ENCODE measurements around the gene IP6K2. TPM values are rescaled to one million over a fixed set of nuclear protein-coding genes. Genes with fewer than 3 reads are reported as not detected.

The IP6K2 gene
- total and polyA plus RNA-seq, 2 of the 13 experiments (the other 11 are each of a cell fraction or from before 2014, with no cell fraction given) = 85.5 to 112 TPM

DNA sequence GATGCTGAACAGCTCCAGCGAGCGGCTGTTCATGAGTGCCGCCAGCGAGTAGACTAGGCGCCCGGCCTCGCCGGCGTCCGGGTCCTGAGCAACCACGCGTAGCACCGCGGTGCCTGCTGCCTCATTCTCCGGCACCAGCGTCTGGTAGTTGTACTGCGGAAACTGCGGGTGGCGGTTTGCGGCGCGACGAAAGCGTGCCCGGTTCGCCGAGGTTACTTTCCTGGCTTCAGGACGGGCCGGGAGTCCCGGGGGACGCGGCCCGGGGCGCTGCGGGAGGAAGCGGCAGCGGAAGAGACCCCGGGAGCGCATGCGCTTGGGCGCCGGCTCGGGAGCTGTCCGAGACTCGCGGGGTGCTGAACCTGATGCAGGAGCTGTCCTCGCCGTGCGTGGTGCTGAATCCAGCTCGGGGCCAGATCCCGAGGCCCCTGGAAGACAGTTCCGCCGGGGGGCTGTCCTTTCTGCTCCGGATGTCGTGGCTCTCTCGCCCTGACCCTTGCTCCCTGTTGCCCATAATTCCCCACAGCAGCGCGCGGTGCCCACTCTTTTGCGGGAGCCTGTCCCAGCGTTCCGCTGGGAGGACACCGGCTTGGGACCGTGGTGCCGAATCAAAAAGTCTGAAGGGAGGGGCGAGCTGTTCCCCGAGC is 55.4 kb downstream of the IP6K2 start (continued):
- TF ChIP-seq, protein P1, sequence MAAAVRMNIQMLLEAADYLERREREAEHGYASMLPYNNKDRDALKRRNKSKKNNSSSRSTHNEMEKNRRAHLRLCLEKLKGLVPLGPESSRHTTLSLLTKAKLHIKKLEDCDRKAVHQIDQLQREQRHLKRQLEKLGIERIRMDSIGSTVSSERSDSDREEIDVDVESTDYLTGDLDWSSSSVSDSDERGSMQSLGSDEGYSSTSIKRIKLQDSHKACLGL (CRISPR knock-in tag; IDR thresholded peaks at IDR 0.05) = peak; percentile 100
- TF ChIP-seq GFI1 (CRISPR knock-in tag; IDR thresholded peaks at IDR 0.05; ENCODE audit: borderline replicate concordance) = peak; percentile 97
- TF ChIP-seq, protein P2, sequence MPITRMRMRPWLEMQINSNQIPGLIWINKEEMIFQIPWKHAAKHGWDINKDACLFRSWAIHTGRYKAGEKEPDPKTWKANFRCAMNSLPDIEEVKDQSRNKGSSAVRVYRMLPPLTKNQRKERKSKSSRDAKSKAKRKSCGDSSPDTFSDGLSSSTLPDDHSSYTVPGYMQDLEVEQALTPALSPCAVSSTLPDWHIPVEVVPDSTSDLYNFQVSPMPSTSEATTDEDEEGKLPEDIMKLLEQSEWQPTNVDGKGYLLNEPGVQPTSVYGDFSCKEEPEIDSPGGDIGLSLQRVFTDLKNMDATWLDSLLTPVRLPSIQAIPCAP (CRISPR knock-in tag; IDR thresholded peaks at IDR 0.05; ENCODE audit: low read depth) = peak; percentile 99
- TF ChIP-seq XRCC5 (optimal IDR thresholded peaks at IDR 0.05; ENCODE audit: low read length) = peak; percentile 88
- TF ChIP-seq, protein P3, sequence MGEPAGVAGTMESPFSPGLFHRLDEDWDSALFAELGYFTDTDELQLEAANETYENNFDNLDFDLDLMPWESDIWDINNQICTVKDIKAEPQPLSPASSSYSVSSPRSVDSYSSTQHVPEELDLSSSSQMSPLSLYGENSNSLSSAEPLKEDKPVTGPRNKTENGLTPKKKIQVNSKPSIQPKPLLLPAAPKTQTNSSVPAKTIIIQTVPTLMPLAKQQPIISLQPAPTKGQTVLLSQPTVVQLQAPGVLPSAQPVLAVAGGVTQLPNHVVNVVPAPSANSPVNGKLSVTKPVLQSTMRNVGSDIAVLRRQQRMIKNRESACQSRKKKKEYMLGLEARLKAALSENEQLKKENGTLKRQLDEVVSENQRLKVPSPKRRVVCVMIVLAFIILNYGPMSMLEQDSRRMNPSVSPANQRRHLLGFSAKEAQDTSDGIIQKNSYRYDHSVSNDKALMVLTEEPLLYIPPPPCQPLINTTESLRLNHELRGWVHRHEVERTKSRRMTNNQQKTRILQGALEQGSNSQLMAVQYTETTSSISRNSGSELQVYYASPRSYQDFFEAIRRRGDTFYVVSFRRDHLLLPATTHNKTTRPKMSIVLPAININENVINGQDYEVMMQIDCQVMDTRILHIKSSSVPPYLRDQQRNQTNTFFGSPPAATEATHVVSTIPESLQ (CRISPR knock-in tag; conservative IDR thresholded peaks at IDR 0.05) = peak; percentile 100
- peak; percentile 100 for TF ChIP-seq SAFB2 (CRISPR knock-in tag; IDR thresholded peaks at IDR 0.05; ENCODE audit: borderline replicate concordance, low read depth)
- no peak for TF ChIP-seq SRSF4 (IDR thresholded peaks at IDR 0.05; ENCODE audit: low read depth, low read length, poor library complexity, severe bottlenecking)
- TF ChIP-seq, protein P4, sequence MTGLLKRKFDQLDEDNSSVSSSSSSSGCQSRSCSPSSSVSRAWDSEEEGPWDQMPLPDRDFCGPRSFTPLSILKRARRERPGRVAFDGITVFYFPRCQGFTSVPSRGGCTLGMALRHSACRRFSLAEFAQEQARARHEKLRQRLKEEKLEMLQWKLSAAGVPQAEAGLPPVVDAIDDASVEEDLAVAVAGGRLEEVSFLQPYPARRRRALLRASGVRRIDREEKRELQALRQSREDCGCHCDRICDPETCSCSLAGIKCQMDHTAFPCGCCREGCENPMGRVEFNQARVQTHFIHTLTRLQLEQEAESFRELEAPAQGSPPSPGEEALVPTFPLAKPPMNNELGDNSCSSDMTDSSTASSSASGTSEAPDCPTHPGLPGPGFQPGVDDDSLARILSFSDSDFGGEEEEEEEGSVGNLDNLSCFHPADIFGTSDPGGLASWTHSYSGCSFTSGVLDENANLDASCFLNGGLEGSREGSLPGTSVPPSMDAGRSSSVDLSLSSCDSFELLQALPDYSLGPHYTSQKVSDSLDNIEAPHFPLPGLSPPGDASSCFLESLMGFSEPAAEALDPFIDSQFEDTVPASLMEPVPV (CRISPR knock-in tag; IDR thresholded peaks at IDR 0.05) = peak; percentile 100
- peak; percentile 100 for TF ChIP-seq EEA1 (CRISPR knock-in tag; IDR thresholded peaks at IDR 0.05; ENCODE audit: borderline replicate concordance)
- peak; percentile 94 for TF ChIP-seq ZNF292 (CRISPR knock-in tag; IDR thresholded peaks at IDR 0.05; ENCODE audit: borderline replicate concordance, low read depth)
- TF ChIP-seq AHR (CRISPR knock-in tag; IDR thresholded peaks at IDR 0.05) = peak; percentile 100
- TF ChIP-seq ATF1 (CRISPR knock-in tag; IDR thresholded peaks at IDR 0.05) = 0 out of 2 replicates have a peak, but pooled peaks have one; percentile 39
- TF ChIP-seq SIN3B (IDR thresholded peaks at IDR 0.05; ENCODE audit: low read length) = peak; percentile 79; the same call in 1 of the 2 replicates
- TF ChIP-seq, protein P5, sequence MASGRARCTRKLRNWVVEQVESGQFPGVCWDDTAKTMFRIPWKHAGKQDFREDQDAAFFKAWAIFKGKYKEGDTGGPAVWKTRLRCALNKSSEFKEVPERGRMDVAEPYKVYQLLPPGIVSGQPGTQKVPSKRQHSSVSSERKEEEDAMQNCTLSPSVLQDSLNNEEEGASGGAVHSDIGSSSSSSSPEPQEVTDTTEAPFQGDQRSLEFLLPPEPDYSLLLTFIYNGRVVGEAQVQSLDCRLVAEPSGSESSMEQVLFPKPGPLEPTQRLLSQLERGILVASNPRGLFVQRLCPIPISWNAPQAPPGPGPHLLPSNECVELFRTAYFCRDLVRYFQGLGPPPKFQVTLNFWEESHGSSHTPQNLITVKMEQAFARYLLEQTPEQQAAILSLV (CRISPR knock-in tag; IDR thresholded peaks at IDR 0.05; ENCODE audit: borderline replicate concordance) = peak; percentile 100
- TF ChIP-seq SRSF1 (optimal IDR thresholded peaks at IDR 0.05; ENCODE audit: low read depth, low read length) = peak; percentile 93
- peak; percentile 100 for TF ChIP-seq ZNF737 (CRISPR knock-in tag; IDR thresholded peaks at IDR 0.05; ENCODE audit: borderline replicate concordance)
- TF ChIP-seq SMARCC2 (IDR thresholded peaks at IDR 0.05) = no peak
- TF ChIP-seq, protein P6, sequence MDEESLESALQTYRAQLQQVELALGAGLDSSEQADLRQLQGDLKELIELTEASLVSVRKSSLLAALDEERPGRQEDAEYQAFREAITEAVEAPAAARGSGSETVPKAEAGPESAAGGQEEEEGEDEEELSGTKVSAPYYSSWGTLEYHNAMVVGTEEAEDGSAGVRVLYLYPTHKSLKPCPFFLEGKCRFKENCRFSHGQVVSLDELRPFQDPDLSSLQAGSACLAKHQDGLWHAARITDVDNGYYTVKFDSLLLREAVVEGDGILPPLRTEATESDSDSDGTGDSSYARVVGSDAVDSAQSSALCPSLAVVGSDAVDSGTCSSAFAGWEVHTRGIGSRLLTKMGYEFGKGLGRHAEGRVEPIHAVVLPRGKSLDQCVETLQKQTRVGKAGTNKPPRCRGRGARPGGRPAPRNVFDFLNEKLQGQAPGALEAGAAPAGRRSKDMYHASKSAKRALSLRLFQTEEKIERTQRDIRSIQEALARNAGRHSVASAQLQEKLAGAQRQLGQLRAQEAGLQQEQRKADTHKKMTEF (CRISPR knock-in tag; IDR thresholded peaks at IDR 0.05) = peak; percentile 100
- TF ChIP-seq KMT2B (CRISPR knock-in tag; IDR thresholded peaks at IDR 0.05) = peak; percentile 100
- TF ChIP-seq ZNF34 (CRISPR knock-in tag; IDR thresholded peaks at IDR 0.05; ENCODE audit: borderline replicate concordance) = peak; percentile 93
- peak; percentile 100 for TF ChIP-seq MEIS2 (CRISPR knock-in tag; IDR thresholded peaks at IDR 0.05)
- peak; percentile 100 for TF ChIP-seq ZNF780A (CRISPR knock-in tag; IDR thresholded peaks at IDR 0.05)
- TF ChIP-seq RFX1 (IDR thresholded peaks at IDR 0.05) = no peak

Data from HepG2 (cell line).